HG02852 (cell line): Measurements from ENCODE around the gene MIAT.
"Not testable (repeated sequence)": the region's sequence is repeated elsewhere in the genome, so short reads cannot be mapped to it uniquely, and the experiment has no call there.

ENCODE experiments used
- ATAC-seq: cut with Tn5 transposase; IDR thresholded peaks from one replicate; pipeline ENCODE4 v1.9.1; 2021; ENCODE audit warnings: mild to moderate bottlenecking, moderate library complexity; ENCODE audit not compliant: unreplicated experiment

MIAT gene

DNA sequence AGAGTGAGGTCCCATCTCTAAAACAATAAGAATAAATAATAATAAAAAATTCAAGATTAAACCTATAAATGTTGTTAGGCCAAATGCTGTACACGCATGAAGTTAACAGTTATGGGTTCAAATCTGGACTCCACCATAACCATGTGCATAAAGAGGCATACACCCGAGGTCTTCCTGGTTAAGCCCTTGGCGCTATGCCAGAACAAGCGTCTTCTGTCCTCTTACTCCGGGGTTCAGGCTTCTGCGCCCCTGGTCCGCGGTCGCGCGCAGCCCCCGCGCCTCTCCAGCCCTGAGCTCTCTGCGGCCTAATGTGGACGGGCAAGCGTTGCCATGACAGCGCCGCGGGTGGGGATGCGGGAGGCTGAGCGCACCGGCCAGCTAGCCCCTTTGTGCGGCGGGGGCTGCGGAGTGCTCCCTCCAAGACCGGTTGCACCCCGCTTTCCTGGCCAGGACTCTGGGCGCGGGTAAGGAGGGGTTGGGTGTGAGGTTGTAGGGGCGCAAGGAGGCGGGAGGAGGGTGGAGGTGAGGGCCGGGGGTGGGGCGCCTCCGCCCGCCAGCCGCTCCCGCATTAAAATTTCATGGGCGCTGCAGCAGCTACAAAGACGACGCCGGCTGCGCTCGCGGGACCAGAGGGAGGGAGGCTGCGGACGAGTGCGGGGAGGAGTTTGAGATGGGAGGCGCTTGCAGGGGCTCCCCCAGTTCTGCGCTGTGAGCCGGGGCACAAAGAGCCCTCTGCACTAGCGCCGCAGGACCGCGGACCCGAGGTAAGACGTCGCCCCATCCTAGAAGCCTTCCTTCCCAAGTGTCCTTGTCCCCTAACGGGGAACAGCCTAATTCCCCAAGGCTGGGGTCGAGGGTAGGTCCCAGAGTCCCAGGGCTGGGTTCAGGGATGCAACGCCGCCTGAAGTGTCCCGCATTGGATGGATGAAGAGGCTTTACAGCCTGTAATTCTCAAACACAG, at the start of gene MIAT:
Gene MIAT (plus strand): TSS at position 698 of the 961 bp plus-strand sequence.
- ATAC-seq, result no peak

DNA sequence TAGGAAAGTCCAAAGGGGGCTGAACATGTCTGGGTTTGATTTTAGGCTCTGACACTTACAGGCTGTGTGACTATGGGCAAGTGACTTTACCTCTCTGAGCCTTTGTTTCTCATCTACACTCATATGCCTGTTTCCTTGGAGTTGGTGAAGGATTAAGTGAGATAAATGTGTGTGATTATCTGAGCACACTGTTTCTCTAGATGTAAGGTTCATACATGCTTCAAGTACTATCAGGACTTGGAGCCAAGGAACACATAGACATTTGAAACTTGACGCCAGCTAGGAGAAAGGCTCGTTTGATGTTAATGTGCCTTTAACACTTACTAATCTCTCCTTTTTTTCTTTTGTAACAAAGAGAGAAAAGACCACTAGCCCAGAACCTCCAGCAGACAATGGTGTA, 49.3 kb upstream of the MIAT start:
- no peak for ATAC-seq

GRCh38 chr22:26609287-26609686, 48.1 kb upstream of the MIAT start:
- no peak for ATAC-seq

DNA sequence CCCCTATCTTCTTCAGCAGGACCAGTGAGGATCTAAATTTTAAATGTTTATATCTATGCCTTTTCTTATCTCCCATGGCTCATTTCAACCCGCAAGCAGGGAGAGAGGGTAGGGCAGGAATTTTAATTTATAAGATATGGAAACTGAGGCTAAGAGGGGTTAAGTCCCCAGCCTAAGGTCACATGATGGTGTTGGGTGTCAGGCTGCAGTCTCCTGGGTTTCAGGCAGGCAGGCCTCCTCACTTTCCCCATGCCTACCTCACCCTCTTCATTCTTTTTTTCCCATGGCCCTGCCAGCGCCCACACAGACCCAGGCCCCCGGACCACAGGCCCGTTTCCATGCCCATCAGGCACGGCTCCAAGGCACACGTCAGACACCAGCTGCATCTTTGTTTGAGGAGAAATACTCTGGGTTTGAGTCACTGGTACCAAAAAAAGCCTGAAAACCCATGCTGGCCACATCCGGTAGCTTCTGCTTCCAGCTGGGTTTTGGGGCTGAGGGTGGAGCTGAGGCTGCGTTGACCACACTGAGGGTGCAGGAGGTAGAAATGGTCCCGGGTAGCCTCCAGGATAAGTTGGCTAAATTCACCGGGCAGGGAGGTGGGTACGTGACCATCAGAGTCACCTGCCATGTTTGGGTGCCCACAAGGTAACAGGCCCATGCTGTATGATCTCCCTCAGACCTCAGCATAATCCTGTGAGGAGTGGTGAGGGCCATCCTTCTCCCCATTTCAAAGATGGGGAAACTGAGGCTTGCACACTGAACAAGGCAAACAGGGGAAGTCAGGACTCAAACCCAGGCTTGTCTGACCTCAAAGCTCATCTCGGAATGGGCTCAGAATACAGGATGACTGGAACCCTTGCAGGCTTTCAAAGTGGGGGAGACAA, 47.1 kb upstream of the MIAT start:
- peak; percentile 77 for ATAC-seq

- ATAC-seq, result no peak
Measured at GRCh38 chr22:26610996-26611395, 46.4 kb upstream of the MIAT start.

DNA sequence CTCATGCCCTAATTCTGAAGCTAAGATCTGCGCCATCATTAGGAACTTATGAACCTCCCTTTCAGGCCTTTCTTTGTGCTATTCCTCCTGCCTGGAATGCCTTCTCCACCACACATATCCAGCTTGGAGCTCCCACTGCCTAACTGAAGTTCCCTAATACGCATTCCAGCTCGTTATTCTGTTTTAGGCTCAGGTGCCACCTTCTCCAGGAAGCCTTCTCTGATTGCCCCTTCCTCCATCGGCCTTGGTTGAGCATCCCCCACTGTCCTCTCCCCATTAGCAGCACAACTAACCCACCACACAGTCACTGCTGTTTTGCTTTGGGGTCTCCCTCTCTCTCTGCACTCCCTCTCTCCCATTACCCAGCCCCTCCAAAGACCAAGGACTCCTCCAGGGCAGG, 44.7 kb upstream of the MIAT start:
- no peak for ATAC-seq

GRCh38 chr22:26613753-26614152, 43.6 kb upstream of the MIAT start:
- ATAC-seq, result not testable (repeated sequence)

DNA sequence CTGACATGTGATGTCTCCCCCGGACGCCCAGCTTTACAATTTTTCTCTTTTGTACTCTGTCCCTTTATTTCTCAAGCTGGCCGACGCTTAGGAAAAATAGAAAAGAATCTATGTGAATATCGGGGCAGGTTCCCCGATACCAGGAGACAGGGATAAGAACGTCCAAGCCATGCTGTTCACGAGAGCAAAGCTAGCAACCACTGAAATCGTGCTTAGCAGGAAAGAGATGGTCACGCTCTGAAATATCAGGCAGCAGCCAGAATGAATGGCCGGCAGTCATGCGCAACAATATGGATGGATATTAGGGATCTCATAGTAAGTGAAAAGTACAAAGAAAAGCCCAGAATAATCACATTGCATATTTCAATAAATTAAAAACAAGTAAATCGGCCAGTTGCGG, 43.1 kb upstream of the MIAT start:
- no peak for ATAC-seq

GRCh38 chr22:26615149-26615548, 42.2 kb upstream of the MIAT start:
- ATAC-seq, result no peak

- ATAC-seq, result no peak
Measured at GRCh38 chr22:26615830-26616435, 41.5 kb upstream of the MIAT start.

DNA sequence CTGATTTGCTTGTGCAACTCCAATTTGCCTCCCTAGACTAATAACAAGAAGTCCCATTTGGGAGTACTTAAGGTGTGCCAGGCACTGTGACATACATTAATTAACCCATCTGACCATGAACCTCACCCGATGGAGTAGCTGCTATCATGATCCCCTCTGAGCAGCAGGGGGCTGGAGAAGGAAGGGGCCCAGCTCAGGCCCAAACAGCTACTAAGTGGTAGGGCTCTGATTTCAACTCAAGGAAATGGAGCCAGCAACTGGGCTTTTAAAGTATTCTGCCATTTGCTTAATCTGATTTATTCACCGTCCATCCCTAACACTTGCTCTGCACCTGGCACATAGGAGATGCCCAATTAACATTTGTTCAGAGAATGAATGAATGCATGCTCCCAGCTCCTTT, 40.7 kb upstream of the MIAT start:
- no peak for ATAC-seq

DNA sequence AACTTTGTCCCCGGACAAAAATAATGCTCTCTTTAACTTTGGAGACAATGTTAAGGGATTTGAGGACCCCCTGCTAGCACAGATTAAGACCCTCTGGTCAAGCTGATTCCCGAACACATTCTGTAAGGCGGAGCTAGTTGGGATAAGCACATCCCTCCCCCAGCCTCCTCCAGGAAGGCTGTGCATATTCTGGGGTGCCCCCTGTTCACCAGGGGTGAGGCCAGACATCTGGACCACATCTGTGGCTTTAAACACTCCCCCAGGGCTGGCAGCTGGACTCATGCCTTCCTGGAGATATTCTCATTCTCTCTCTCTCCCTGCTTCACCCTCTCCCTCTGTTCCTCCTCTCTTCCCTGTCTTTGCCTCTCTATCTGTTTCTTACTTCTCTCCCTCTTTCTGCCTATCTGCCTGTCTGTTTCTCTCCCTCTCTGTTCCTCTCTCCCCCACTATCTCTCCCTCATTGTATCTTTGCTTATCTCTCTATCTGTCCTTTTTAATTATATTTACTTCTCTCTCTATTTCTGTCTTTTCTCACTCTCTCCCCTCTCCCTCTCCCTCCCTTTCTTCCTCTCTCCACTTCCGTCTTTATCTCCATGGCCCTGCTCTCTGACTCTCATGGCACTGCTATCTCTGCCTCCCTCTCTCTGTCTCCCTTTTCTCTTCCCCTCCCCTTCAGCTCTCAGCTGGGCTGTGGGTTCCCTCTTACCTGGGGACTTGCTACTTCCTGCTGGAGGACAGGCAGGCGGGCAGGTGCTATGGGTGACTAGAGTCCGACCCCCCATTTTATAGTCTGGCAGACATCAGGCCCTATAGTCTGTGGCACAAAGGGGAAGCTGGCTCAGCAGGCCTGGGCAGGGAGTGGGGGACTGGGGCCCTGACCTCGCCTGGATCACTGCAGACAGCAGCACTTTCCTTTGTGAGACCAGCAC, 39.9 kb upstream of the MIAT start, which contains the start of gene CRYBB1:
Gene CRYBB1 (minus strand): TSS at position 757 of the 929 bp plus-strand sequence. CDS start 1,708 bp downstream, outside the sequence.
- ATAC-seq, result no peak

DNA sequence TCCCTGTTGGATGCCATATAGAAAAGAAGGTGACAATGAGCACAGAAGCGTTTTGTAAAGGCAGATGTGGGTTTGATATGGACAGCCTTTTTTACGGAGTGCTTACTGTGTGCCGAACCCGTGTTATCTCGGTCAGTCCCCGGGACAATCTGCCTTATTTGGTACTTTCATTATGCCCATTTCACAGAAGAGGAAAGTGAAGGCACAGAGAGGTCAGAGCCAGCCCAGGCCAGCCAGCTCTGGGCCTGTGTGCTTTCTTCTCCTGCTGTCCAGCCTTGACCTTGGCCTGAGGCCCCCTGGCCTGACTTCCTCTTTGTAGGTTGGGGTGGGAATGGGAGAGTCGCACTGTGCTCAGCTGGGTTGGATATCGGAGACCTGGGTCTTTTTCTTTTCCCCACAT, 38.9 kb upstream of the MIAT start:
- ATAC-seq, result no peak

GRCh38 chr22:26619510-26619909, 37.9 kb upstream of the MIAT start:
- no peak for ATAC-seq

DNA sequence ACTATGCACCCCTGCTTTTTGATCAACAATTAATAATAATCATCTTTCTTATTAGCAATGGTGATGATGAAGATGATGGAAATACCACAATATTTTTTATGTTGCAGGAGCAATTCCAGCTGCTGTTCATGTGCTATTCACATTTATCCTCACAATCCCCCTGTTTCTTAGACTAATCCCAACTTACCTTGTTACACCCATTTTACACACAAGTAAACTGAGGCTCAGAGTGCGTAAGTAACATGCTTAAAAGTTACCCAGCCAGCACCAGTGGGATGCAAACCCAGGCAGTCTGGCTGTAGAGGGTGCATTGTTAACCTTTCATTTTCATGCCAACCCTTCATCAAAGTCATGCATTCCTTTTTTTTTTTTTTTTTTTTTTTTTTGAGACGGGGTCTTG, 37.2 kb upstream of the MIAT start:
- no peak for ATAC-seq

DNA sequence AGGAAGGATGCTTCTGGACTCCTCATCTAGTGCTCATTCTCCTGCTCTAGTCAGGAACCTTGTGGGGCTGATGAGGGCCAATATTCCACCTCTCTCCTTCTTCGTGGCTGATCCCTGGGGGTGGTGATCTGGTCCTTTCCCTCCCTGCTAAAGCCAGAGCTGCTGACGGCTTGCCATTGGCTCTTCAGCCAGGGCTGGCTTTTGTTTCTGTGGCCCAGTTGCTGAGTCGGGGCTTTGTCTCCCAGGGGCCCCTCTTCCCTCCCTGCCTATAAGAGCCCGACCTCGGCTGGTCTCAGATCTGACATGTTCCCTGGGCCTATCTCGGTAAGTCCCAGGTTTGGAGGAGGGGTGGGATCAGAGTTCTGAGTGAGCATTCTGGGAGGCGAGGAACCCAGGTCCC, 35.7 kb upstream of the MIAT start, which contains the start of gene CRYBA4:
Gene CRYBA4 (plus strand): TSS at position 301 of the 400 bp plus-strand sequence. CDS start 634 bp downstream, outside the sequence.
- ATAC-seq, result no peak

DNA sequence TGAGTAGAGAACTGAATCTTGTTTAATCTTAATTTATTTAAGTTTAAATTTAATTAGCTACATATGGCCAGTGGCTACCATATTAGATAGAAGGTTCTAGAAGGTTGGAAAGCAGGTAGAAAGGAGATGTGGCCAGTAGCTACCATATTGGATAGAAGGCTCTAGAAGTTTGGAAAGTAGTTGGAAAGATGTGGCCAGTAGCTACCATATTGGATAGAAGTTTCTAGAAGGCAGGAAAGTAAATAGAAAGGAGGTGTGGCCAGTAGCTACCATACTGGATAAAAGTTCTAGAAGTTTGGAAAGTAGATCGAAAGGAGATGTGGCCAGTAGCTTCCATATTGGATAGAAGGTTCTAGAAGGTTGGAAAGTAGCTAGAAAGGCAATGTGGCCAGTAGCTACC, 33.4 kb upstream of the MIAT start:
- ATAC-seq, result no peak

DNA sequence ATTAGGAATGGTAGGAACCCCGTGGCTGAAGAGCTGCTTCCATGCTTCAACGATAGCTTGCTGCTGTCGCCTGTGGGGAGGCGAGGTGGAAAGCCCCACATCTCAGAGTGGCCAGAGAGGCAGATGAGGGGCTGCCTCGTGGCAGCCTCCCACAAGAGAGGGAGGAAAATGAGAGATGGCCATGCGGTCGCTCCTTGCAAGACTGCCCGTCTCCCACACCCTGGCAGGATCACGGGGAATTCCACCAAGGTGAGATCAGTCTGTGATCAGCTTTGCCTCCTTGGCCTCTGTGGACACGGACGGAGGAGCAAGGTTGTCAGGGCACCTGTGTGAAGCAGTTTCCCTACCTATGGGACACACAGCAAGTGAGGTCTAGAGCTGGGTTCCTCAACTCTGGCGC, 32.6 kb upstream of the MIAT start:
- no peak for ATAC-seq

GRCh38 chr22:26629988-26630761, 27.2 kb upstream of the MIAT start:
- no peak for ATAC-seq
